ENCODE measurements around the gene NOL12.

DNA sequence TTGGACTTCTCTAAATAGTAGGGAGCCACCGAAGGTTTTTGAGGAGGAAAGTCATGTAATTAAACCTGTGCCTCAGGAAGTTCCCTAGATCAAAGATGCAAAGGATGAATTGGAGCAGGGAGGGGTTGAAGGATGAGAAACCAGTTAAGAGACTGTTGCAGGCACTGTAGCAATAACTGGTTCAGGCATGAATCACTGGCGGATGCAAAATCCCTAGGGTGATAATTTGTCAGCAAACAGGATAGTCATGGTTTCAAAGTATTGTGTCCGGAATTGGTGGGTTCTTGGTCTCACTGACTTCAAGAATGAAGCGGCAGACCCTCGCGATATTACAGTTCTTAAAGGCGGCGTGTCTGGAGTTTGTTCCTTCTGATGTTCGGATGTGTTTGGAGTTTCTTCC lies 30.6 kb downstream of the NOL12 start:
- TF ChIP-seq, protein P1, sequence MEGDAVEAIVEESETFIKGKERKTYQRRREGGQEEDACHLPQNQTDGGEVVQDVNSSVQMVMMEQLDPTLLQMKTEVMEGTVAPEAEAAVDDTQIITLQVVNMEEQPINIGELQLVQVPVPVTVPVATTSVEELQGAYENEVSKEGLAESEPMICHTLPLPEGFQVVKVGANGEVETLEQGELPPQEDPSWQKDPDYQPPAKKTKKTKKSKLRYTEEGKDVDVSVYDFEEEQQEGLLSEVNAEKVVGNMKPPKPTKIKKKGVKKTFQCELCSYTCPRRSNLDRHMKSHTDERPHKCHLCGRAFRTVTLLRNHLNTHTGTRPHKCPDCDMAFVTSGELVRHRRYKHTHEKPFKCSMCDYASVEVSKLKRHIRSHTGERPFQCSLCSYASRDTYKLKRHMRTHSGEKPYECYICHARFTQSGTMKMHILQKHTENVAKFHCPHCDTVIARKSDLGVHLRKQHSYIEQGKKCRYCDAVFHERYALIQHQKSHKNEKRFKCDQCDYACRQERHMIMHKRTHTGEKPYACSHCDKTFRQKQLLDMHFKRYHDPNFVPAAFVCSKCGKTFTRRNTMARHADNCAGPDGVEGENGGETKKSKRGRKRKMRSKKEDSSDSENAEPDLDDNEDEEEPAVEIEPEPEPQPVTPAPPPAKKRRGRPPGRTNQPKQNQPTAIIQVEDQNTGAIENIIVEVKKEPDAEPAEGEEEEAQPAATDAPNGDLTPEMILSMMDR (IDR thresholded peaks at IDR 0.05): no peak
- TF ChIP-seq REST (IDR thresholded peaks at IDR 0.05; ENCODE audit: insufficient read depth in 1 of 2, low read depth in 2 of 2, low read length in 1 of 2) (no peak), POLR2AphosphoS5 (IDR thresholded peaks at IDR 0.05; ENCODE audit: low read depth, low read length) (no peak), SIN3A (IDR thresholded peaks at IDR 0.05; ENCODE audit: borderline replicate concordance, insufficient read depth, low read depth, low read length) (no peak), TCF7L2 (IDR thresholded peaks at IDR 0.05; ENCODE audit: low read depth, low read length) (no peak)

All from Panc1 (cell line).